ENCODE data around the gene TPSAB1.
"Not testable (repeated sequence)": the region's sequence is repeated elsewhere in the genome, so short reads cannot be mapped to it uniquely, and the experiment has no call there.

The TPSAB1 gene

GRCh38 chr16:1224558-1224957 is 15.9 kb upstream of the TPSAB1 start:
- DNase-seq (ENCODE audit: low spot score), result no peak

DNA sequence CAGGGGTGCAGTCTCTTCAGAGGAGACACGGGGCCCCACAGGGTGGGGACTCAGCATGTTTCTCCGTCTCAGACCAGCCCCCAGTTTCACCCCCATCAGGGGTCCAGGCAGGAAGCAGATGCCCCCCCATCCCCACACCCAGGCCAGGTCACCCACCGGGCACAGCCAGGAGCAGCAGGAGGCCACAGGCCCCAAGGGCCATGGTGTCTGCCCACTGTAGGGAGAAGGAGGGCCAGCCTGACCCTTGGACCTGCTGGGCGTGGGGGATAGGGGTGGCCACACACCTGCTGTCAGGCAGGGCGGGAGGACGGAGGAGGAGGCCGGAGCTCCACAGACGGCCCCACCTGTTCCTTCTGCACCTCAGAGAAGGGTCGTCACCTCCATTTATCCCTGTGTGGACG is 15.5 kb upstream of the TPSAB1 start, which contains the start of gene TPSG1:
TPSG1 (minus strand) TSS at position 218 of the 401 bp plus-strand sequence; CDS start at position 202, 16 bp downstream.
- no peak for DNase-seq (ENCODE audit: low spot score)

GRCh38 chr16:1225728-1226311 is 14.7 kb upstream of the TPSAB1 start:
- not testable (repeated sequence) for DNase-seq (ENCODE audit: low spot score)

GRCh38 chr16:1226692-1227091 is 13.8 kb upstream of the TPSAB1 start:
- DNase-seq (ENCODE audit: low spot score), result not testable (repeated sequence)

GRCh38 chr16:1228227-1228626 is 12.3 kb upstream of the TPSAB1 start:
- DNase-seq (ENCODE audit: low spot score), result not testable (repeated sequence)

GRCh38 chr16:1229476-1229875 is 11.0 kb upstream of the TPSAB1 start:
- DNase-seq (ENCODE audit: low spot score), result not testable (repeated sequence)

GRCh38 chr16:1230084-1230470 is 10.4 kb upstream of the TPSAB1 start, which contains the start of gene TPSB2:
Gene TPSB2 (minus strand): TSS chr16:1230184. CDS start chr16:1229951, 233 bp downstream.
- not testable (repeated sequence) for DNase-seq (ENCODE audit: low spot score)

GRCh38 chr16:1230471-1231212 is 9.9 kb upstream of the TPSAB1 start:
- not testable (repeated sequence) for DNase-seq (ENCODE audit: low spot score)

DNA sequence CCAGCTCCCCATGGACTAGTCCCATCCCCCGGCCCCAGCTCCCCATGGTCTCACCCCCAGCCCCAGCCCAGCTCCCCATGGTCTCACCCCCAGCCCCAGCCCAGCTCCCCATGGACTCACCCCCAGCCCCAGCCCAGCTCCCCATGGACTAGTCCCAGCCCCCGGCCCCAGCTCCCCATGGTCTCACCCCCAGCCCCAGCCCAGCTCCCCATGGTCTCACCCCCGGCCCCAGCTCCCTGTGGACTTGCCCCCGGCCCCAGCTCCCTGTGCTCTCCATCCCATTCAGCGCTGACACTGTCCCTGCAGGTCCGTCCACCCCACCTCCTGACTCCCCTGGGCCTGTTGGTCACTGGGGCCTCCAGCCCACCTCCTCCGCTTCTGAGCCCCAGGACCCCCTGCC is 9.2 kb upstream of the TPSAB1 start:
- not testable (repeated sequence) for DNase-seq (ENCODE audit: low spot score)

DNA sequence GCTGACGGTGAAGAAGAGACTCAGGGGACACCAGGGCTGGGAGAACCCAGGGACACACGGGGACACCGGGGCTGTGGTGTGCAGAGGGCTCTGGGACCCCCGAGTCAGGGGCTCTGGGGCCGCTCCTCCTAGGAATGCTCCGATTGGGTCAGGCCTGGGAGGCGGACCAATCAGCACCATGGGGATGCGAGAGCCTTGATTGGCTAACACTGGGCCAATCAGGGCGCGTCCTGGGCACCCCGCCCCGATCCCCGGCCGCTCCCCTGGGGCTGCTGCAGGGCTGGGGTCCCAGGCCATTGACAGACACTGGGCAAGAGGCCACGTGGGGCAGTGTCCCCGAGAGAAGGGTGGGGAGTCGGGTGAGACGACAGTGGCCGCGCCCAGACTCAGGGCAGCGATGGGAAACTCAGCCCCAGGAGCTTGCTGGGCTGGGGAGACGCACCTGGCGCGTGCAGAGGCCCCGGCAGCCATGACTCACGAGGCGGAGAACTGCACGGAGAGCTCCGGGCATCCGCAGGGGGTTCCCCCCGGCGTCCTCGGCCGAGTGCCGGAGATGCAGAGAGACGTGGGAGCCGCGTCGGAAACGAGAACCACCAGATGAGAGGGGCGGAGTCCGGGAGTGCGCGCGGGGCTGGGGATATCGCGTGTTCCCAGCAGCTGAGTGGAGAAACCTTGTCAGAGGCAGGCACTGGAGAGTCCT is 8.3 kb upstream of the TPSAB1 start:
- not testable (repeated sequence) for DNase-seq (ENCODE audit: low spot score)

DNA sequence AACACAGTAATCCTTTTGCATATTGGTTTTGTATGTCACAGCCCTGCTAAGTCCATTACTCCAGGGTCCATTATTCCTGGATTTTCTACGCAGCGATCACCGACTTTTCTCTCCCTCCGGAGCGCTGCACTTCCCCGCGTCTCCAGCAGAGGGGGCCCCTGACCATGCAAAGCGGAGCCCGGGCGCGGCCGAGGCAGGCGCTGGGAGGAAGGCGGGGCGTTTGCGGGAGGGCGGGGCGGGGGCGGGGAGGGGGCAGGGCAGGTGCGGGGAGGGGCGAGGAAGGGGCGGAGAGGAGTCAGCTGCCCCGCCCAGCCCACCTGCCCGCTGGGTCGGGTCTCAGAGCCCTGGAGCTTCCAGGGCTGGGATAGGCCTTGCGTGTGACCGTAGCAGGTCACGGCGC is 3.8 kb upstream of the TPSAB1 start:
- DNase-seq (ENCODE audit: low spot score), result not testable (repeated sequence)

DNA sequence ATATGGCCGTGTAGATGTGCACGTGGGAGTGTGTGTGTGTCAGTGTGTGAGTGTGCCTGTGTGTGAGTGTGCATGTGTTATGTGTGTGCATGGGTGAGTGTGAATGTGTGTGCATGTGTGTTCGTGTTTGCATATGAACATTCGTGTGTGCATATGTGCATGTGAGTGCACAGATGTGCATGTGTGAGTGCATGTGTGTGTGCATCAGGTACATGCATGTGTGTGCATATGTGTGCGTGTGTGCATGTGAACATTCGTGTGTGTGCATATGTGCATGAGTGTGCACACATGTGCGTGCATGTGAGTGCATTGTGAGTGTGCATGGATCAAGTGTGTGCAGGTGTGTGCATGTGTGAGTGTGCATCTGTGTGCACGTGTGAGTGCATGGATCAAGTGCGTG is 2.5 kb upstream of the TPSAB1 start:
- no peak for DNase-seq (ENCODE audit: low spot score)

GRCh38 chr16:1238909-1239308 is 1.6 kb upstream of the TPSAB1 start:
- DNase-seq (ENCODE audit: low spot score), result not testable (repeated sequence)

DNA sequence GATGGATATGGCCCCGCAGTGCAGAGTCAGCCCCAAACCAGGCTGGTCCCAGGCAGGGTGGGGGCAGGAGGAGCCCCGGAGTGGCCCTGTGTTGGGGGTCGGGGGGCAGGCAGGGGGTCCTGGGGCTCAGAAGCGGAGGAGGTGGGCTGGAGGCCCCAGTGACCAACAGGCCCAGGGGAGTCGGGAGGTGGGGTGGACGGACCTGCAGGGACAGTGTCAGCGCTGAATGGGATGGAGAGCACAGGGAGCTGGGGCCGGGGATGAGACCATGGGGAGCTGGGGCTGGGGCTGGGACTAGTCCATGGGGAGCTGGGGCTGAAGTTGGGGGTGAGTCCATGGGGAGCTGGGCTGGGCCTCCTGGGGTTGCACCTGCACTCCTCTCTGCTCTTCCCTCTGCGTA is 930 bp upstream of the TPSAB1 start:
- DNase-seq (ENCODE audit: low spot score), result not testable (repeated sequence)

- not testable (repeated sequence) for DNase-seq (ENCODE audit: low spot score)
Measured at GRCh38 chr16:1241081-1241480, 576 bp downstream of the TPSAB1 start.

- not testable (repeated sequence) for DNase-seq (ENCODE audit: low spot score)
Measured at GRCh38 chr16:1243363-1243762, 2.9 kb downstream of the TPSAB1 start.

- DNase-seq (ENCODE audit: low spot score), result not testable (repeated sequence)
Measured at GRCh38 chr16:1243907-1244850, 3.7 kb downstream of the TPSAB1 start.

- DNase-seq (ENCODE audit: low spot score), result no peak
Measured at GRCh38 chr16:1244881-1245280, 4.4 kb downstream of the TPSAB1 start.

GRCh38 chr16:1245452-1246020 is 5.0 kb downstream of the TPSAB1 start:
- no peak for DNase-seq (ENCODE audit: low spot score)

DNA sequence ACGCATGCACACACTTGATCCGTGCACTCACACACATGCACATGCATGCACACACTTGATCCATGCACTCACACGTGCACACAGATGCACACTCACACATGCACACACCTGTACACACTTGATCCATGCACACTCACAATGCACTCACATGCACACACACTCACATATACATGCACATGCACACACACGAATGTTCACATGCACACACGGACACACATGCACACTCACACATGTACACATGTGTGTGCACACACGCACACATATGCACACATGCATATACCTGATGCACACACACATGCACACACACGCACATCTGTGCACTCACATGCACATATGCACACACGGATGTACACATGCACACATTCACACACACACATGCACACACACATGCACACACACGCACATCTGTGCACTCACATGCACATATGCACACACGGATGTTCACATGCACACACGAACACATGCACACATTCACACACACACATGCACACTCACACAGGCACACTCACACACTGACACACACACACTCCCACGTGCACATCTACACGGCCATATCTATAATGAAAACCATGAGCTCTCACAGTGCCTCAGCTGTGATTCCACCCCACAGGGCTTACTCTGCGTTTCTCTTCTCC is 7.5 kb downstream of the TPSAB1 start:
- DNase-seq (ENCODE audit: low spot score), result not testable (repeated sequence)

Measured in kidney tubule cell (primary cell).